ENCODE measurements around the gene TSPAN18.

TSPAN18 gene

DNA sequence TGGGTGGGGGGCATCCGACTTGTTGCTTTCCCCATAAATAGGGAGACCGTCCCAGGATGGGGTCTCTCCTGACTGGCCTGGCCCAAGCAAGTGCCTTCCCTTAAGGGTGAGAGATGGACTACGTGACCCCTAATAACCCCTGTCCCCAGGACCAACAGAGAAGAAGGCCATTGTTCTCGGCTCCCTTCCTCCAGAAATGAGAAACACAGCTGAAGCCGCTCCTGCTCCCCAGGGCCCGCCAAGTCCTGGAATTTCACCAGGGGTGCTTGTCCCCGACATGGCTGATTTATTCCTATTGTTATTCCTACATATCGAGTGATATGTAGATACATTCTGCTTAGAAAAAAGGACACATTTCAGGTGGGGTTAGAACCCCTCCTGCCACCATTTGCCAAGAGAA lies 123.2 kb downstream of the TSPAN18 start:
- Mint-ChIP-seq H3K9me3 (peaks cover 7% of the 10 kb centered on the region), H3K4me1 (ENCODE audit: low read depth) (peaks cover 4% of the 10 kb centered on the region), H3K4me3 (no peak overlapping the region), H3K36me3 (ENCODE audit: low read depth) (no peaks in the 10 kb centered on the region), H3K27me3 (peaks cover 19% of the 10 kb centered on the region), H3K27ac (no peak overlapping the region)

DNA sequence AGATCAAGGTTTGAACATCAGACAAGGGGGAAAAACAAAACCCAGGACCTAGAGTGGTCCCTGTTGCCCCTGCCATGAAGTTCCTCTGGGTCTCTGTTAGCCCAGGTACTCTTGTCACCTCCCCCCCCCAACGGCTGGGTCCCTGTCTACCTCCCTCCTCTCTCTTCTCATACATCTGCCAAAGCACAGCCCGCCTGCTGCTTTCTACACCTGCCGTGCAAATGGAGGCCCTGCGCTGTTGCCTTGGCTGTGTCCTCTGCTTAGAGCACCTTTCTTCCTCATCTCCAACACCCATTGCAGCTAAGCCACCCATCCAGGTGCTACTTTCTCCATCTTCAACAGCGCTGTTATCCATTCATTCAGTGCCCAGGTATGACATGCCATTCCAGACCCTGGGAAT lies 124.7 kb downstream of the TSPAN18 start:
- Mint-ChIP-seq H3K4me3 (no peak overlapping the region), H3K9me3 (peaks cover 7% of the 10 kb centered on the region), H3K36me3 (ENCODE audit: low read depth) (no peaks in the 10 kb centered on the region), H3K27ac (no peak overlapping the region), H3K27me3 (peaks cover 25% of the 10 kb centered on the region), H3K4me1 (ENCODE audit: low read depth) (peaks cover 20% of the 10 kb centered on the region)

DNA sequence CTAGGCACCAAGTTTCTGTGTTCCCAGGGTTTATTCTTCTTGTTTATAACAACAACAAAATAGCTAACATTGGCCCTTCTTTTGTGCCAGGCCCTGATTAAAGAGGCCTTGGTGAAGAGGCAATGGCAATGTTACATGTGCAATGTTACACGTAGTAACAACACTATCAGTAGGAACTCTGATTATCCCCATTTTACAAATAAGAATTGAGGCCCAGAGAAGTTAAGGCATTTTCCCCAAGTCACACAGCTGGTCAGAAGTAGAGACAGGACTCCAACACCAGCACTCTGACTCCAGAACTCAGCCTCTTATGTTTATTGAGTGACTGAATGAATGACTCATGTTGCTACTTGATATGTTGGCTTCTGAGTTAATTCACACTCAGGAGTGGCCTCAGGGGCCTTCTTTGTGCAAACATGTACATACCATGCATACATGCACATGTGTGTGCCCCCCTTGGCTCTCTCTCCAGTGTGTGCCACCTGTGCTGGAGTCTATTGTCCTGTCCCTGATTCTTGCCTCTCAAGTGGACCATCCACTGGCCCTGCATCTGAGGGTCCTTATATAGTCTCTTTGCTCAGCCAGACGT lies 125.5 kb downstream of the TSPAN18 start:
- Mint-ChIP-seq H3K4me3 (no peak overlapping the region), H3K27ac (no peak overlapping the region)

DNA sequence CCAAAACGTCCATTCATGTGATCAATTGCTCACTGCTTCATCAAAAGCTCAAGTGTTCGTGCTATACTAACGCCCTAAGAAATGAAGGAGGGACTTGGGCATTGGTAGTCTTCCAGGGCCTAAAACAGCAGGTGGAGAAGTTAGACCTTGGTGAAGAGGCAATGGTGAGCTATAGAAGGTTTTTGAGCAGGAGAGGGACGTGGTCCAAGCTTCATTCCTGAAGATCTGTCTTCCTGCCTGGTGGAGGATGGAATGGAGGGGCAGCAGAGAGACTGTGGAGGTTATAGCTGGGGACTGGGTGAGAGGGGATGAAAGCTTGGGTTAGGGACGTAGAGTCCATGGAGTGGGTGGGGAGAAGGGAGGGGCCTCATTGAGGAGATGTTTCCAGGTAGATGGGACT lies 126.2 kb downstream of the TSPAN18 start:
- H3K9me3 Mint-ChIP-seq: no peaks in the 10 kb centered on the region
- no peaks in the 10 kb centered on the region for H3K36me3 Mint-ChIP-seq (ENCODE audit: low read depth)
- H3K4me3 Mint-ChIP-seq: no peak overlapping the region
- peaks cover 31% of the 10 kb centered on the region for H3K27me3 Mint-ChIP-seq
- H3K27ac Mint-ChIP-seq: no peak overlapping the region
- peaks cover 20% of the 10 kb centered on the region for H3K4me1 Mint-ChIP-seq (ENCODE audit: low read depth)

More for the DNA sequence above, 125.5 kb downstream of the TSPAN18 start:
- peaks cover 26% of the 10 kb centered on the region for H3K27me3 Mint-ChIP-seq
- H3K4me1 Mint-ChIP-seq (ENCODE audit: low read depth): peaks cover 20% of the 10 kb centered on the region
- peaks cover 4% of the 10 kb centered on the region for H3K9me3 Mint-ChIP-seq
- no peaks in the 10 kb centered on the region for H3K36me3 Mint-ChIP-seq (ENCODE audit: low read depth)

GRCh38 chr11:44853666-44854065 lies 126.9 kb downstream of the TSPAN18 start:
- H3K4me1 Mint-ChIP-seq (ENCODE audit: low read depth): peaks cover 20% of the 10 kb centered on the region
- H3K36me3 Mint-ChIP-seq (ENCODE audit: low read depth): no peaks in the 10 kb centered on the region
- H3K27ac Mint-ChIP-seq: no peak overlapping the region
- H3K9me3 Mint-ChIP-seq: no peaks in the 10 kb centered on the region
- no peak overlapping the region for H3K4me3 Mint-ChIP-seq
- peaks cover 37% of the 10 kb centered on the region for H3K27me3 Mint-ChIP-seq

DNA sequence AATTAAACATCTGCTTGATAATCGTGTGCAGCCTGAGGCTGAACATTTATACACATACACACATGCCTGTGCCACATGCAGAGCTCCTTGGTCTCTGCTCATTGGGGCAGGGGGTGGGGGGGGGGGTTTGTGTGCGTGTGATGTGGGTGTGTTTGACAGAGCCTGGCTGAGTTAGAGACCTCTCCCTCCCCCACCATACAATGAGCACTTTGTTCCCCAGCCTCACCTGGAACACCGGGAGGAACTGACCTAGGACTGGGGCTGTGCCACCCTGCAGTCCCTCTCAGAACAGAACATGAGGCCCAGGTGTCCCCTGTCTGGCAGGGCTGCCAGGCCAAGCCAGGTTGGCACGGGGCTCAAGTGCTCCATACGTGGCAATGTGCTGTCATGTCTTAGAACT lies 127.3 kb downstream of the TSPAN18 start:
- no peaks in the 10 kb centered on the region for H3K9me3 Mint-ChIP-seq
- H3K27ac Mint-ChIP-seq: no peak overlapping the region
- no peak overlapping the region for H3K4me3 Mint-ChIP-seq
- H3K4me1 Mint-ChIP-seq (ENCODE audit: low read depth): peaks cover 20% of the 10 kb centered on the region
- H3K36me3 Mint-ChIP-seq (ENCODE audit: low read depth): no peaks in the 10 kb centered on the region
- H3K27me3 Mint-ChIP-seq: peaks cover 37% of the 10 kb centered on the region

DNA sequence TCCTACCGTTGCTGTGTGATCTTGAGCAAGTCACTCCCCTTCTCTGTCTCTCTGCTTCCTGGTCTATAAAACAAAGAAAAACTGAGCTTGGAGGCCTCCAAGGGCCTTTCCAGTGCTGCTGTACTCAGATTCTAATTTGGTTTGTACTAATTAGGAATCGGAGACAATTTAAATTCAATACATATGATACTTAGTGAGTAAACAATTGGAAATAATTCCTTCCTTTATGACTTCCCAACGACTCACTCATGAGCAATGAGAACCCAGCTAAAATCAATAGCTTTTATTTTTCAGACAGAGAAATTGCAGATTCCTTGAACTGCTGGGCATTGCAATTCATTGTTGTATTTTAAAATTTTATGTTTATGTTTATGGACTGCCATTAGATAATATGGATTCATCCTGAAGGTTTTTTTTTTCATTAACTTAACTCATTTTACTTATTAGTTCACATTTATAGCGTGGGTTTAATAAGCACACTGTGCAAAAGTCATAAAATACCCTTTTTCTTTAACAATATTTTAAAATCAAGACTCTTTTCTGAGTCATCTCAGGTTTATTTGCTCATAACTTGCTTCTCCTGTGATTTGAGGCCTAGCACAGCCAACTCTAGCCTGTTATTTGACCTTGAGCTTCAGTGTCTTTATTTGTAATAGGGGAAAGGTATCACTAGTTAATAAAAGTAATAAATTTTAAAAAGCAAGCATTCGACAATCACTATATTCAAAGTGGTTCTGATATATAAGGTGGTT lies 128.2 kb downstream of the TSPAN18 start:
- H3K9me3 Mint-ChIP-seq: no peaks in the 10 kb centered on the region
- H3K36me3 Mint-ChIP-seq (ENCODE audit: low read depth): no peaks in the 10 kb centered on the region
- H3K4me3 Mint-ChIP-seq: no peak overlapping the region
- H3K27ac Mint-ChIP-seq: no peak overlapping the region
- H3K4me1 Mint-ChIP-seq (ENCODE audit: low read depth): peaks cover 20% of the 10 kb centered on the region
- H3K27me3 Mint-ChIP-seq: peaks cover 44% of the 10 kb centered on the region

DNA sequence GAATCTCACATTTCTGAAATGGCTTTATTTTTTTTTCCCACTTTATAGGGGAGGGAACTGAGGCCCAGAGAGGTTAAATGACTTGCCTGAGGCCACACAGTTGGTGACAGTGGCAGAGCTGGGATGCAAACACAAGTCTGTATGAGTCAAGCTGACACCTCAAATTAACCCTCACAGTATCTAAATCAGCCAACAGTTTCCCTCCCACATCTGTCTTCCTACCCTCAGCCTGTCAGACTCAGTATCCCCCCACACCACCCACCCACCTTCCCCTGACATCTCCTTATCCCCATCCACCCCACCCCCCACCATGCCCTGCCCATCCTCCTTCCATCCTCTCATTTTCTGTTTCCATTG lies 128.7 kb downstream of the TSPAN18 start:
- H3K9me3 Mint-ChIP-seq: no peaks in the 10 kb centered on the region
- no peak overlapping the region for H3K27ac Mint-ChIP-seq
- peaks cover 22% of the 10 kb centered on the region for H3K4me1 Mint-ChIP-seq (ENCODE audit: low read depth)
- peaks cover 50% of the 10 kb centered on the region for H3K27me3 Mint-ChIP-seq
- no peaks in the 10 kb centered on the region for H3K36me3 Mint-ChIP-seq (ENCODE audit: low read depth)
- no peak overlapping the region for H3K4me3 Mint-ChIP-seq

GRCh38 chr11:44857490-44858090 lies 130.8 kb downstream of the TSPAN18 start:
- Mint-ChIP-seq H3K4me3 (no peak overlapping the region), H3K36me3 (ENCODE audit: low read depth) (no peaks in the 10 kb centered on the region), H3K9me3 (no peaks in the 10 kb centered on the region), H3K27me3 (peaks cover 46% of the 10 kb centered on the region), H3K27ac (no peak overlapping the region), H3K4me1 (ENCODE audit: low read depth) (peaks cover 42% of the 10 kb centered on the region)

DNA sequence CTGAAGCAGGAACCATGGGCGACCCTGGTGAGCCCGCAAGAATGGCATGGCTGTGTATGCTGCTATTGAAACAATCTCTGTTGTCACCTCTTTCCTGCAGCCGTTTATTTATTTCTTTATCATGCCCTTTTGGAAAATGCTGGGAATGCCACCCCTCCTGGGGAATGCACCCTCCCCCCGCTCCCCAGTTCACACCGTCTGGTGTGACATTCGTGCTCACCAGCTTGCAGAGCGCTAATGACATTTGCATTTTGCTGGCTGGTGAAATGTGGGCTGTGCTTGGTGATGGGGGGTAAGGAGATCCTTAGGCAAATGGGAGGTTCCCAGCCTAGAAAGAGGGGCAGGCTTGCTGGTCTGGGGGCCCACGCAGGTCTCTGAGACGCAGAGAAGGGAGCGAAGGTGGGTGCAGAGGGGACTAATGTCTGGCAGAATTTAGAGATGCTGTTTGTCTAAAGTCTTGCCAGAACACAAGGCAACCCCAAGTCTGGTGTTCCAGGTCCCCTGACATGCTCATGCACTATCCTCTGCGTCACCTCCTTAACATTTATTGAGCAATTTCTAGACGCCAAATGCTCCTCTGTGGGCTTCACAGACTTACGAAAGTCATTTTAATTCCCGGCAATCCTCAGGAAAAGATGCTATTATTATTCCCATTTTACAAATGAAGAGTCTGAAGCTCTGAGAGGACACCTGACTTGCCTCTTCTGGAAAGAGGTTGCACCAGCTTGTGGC lies 132.2 kb downstream of the TSPAN18 start:
- Mint-ChIP-seq H3K9me3 (no peaks in the 10 kb centered on the region), H3K4me1 (ENCODE audit: low read depth) (peaks cover 47% of the 10 kb centered on the region), H3K27me3 (peaks cover 51% of the 10 kb centered on the region), H3K27ac (no peak overlapping the region), H3K4me3 (no peak overlapping the region), H3K36me3 (ENCODE audit: low read depth) (no peaks in the 10 kb centered on the region)

GRCh38 chr11:44859528-44859925 lies 132.8 kb downstream of the TSPAN18 start:
- H3K4me1 Mint-ChIP-seq (ENCODE audit: low read depth): peaks cover 47% of the 10 kb centered on the region
- no peak overlapping the region for H3K4me3 Mint-ChIP-seq
- no peaks in the 10 kb centered on the region for H3K36me3 Mint-ChIP-seq (ENCODE audit: low read depth)
- no peak overlapping the region for H3K27ac Mint-ChIP-seq
- peaks cover 53% of the 10 kb centered on the region for H3K27me3 Mint-ChIP-seq
- H3K9me3 Mint-ChIP-seq: no peaks in the 10 kb centered on the region

GRCh38 chr11:44860346-44860745 lies 133.6 kb downstream of the TSPAN18 start:
- Mint-ChIP-seq H3K9me3 (no peaks in the 10 kb centered on the region), H3K4me1 (ENCODE audit: low read depth) (peaks cover 39% of the 10 kb centered on the region), H3K4me3 (no peak overlapping the region), H3K27me3 (peaks cover 61% of the 10 kb centered on the region), H3K27ac (no peak overlapping the region), H3K36me3 (ENCODE audit: low read depth) (no peaks in the 10 kb centered on the region)

- peaks cover 28% of the 10 kb centered on the region for H3K4me1 Mint-ChIP-seq (ENCODE audit: low read depth)
- no peaks in the 10 kb centered on the region for H3K36me3 Mint-ChIP-seq (ENCODE audit: low read depth)
- peak overlapping the region; percentile 85 for H3K27ac Mint-ChIP-seq
- peak overlapping the region; percentile 68 for H3K4me3 Mint-ChIP-seq
- no peaks in the 10 kb centered on the region for H3K9me3 Mint-ChIP-seq
- peaks cover 59% of the 10 kb centered on the region for H3K27me3 Mint-ChIP-seq
These were observed 135.2 kb downstream of the TSPAN18 start for GRCh38 chr11:44861849-44862557.

DNA sequence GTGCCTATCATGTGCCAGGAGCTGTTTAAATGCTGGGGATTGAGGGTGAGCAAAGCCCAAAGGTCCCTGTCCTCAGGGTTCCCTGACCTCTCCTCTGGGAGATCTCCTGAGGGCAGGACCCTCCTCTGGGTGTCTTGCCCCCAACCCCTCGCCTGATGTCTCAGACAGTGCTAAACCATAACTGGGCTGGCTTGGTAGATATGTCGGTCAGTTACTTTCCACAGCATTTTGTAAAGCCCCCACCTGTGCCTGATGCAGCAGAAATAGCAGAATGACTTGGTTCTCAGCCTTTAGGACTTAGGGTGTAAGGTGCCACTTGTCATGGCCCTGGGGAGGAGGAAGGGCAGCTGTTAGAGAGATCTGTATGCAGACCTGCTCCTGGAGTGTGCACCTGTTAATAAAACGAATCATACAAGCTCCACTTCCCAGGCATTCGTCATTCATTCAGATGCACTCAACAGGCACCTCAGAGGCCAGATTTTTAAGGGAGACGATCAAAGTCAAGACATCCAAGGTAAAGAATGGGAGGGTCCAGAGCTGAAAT lies 135.9 kb downstream of the TSPAN18 start:
- Mint-ChIP-seq H3K9me3 (no peaks in the 10 kb centered on the region), H3K27me3 (peaks cover 61% of the 10 kb centered on the region)

More for the DNA sequence above, 135.9 kb downstream of the TSPAN18 start:
- H3K4me3 Mint-ChIP-seq: peak overlapping the region; percentile 68
- H3K36me3 Mint-ChIP-seq (ENCODE audit: low read depth): no peaks in the 10 kb centered on the region
- peaks cover 28% of the 10 kb centered on the region for H3K4me1 Mint-ChIP-seq (ENCODE audit: low read depth)
- H3K27ac Mint-ChIP-seq: peak overlapping the region; percentile 85

Measured in stimulated activated naive CD8-positive, alpha-beta T cell treated with anti-CD3 and anti-CD28 coated beads, Interleukin-15, Interleukin-2, amounts not matched to agents 100 ng/mL and 50 ng/mL, for 24 hours (primary cell).